K562 (cell line): ENCODE measurements around the gene ENTPD6. TPM values are rescaled to one million over a fixed set of nuclear protein-coding genes. Genes with fewer than 3 reads are reported as not detected.

Experiments
- ATAC-seq: fragments of 200-7000 bp; cut with Tn5 transposase; 3 replicates; pipeline ENCODE4 v1.9.1; 2020; ENCODE audit warnings: moderate library complexity
- BruUV-seq: library from RNA; stranded (reverse); fragments of 400-500 nt; replicated peaks from 2 replicates; lab custom pipeline; 2021; lab: Mats Ljungman, UMichigan
- CTCF ChIA-PET: fragments of 300-600 bp; formaldehyde crosslinking; extraction: SDS; loops from one replicate; lab custom pipeline; 2021; ENCODE audit warnings: low intra/inter-chr PET ratio; lab: Yijun Ruan, JAX
- POLR2A ChIA-PET: fragments of 300-600, 350-650 bp; sonication (Branson Sonifier 250); formaldehyde crosslinking; extraction: SDS; loops from one replicate; lab custom pipeline; 2021; ENCODE audit warnings: antibody characterized with exemption, inconsistent platforms; lab: Yijun Ruan, JAX
- DNase-seq, 4 experiments: peaks; one replicate each; pipeline versions ENCODE4 v3.0.0 to v3.0.0-alpha.2; 2011 to 2018; ENCODE audit warnings: low spot score in 3 of 4, mixed read lengths in 3 of 4; ENCODE audit errors: extremely low read depth in 1 of 4
- FAIRE-seq: peaks from 2 replicates; lab custom pipeline; 2011; peaks lifted over from hg19 to GRCh38; lab: Jason Lieb, UNC
- H2AFZ ChIP-seq: 2 replicates; pipeline ENCODE4 v1.6.0; 2011; ENCODE audit warnings: low read depth, low read length, control low read depth, inconsistent platforms
- H3K27ac ChIP-seq: fragments of 200-600 bp; 3 replicates; pipeline ENCODE4 v1.8.0; 2011; ENCODE audit warnings: low read depth, mild to moderate bottlenecking, control low read depth, inconsistent platforms, low read length, moderate library complexity, mixed read lengths; ENCODE audit errors: extremely low read depth
- H3K27me3 ChIP-seq, 2 experiments: fragments of 300-600 bp in 1 of 2; 2 replicates in 1 of 2; 3 replicates in 1 of 2; pipeline versions ENCODE4 v1.6.0 to v1.8.0; 2011; ENCODE audit warnings: inconsistent platforms in 2 of 2, low read length in 2 of 2, mild to moderate bottlenecking in 1 of 2, mixed read lengths in 1 of 2, moderate library complexity in 1 of 2; ENCODE audit not compliant: control insufficient read depth in 2 of 2, insufficient read depth in 2 of 2
- H3K36me3 ChIP-seq: fragments of 300-600 bp; 3 replicates; pipeline ENCODE4 v1.8.0; 2011; ENCODE audit warnings: mild to moderate bottlenecking, low read length, inconsistent platforms; ENCODE audit not compliant: control insufficient read depth, insufficient read depth
- H3K4me1 ChIP-seq, 2 experiments: fragments of 200-600 bp in 1 of 2; replicated peaks in 1 of 2; 2 replicates in 1 of 2; 3 replicates in 1 of 2; pipeline versions ENCODE4 v1.5.1 to v1.8.0; 2011; ENCODE audit warnings: inconsistent platforms in 2 of 2, low read length in 2 of 2, mild to moderate bottlenecking in 1 of 2, mixed read lengths in 1 of 2, moderate library complexity in 1 of 2; ENCODE audit not compliant: control insufficient read depth in 2 of 2, insufficient read depth in 2 of 2
- H3K4me2 ChIP-seq: 2 replicates; pipeline ENCODE4 v1.6.1; 2011; ENCODE audit warnings: low read length, control low read depth, inconsistent platforms, mixed read lengths; ENCODE audit not compliant: insufficient read depth
- H3K4me3 ChIP-seq: fragments of 200-600 bp; sonication (generic), shearing (Covaris generic); 2 replicates; pipeline ENCODE4 v1.5.1; 2016; ENCODE audit warnings: control low read depth, inconsistent platforms
- H3K79me2 ChIP-seq: fragments of 200-600 bp; 3 replicates; pipeline ENCODE4 v1.8.0; 2011; ENCODE audit warnings: low read length, inconsistent platforms; ENCODE audit not compliant: control insufficient read depth, insufficient read depth
- H3K9ac ChIP-seq, 2 experiments: 2 replicates each; pipeline versions ENCODE4 v1.6.0 to v1.6.1; 2011; ENCODE audit warnings: low read depth in 2 of 2, low read length in 2 of 2, control low read depth in 1 of 2, inconsistent platforms in 1 of 2, mild to moderate bottlenecking in 1 of 2, mixed read lengths in 1 of 2; ENCODE audit not compliant: insufficient read depth in 1 of 2
- H3K9me1 ChIP-seq: one replicate; pipeline ENCODE4 v1.6.0; 2011; ENCODE audit warnings: inconsistent platforms, mild to moderate bottlenecking, low read length, moderate library complexity; ENCODE audit not compliant: control insufficient read depth, insufficient read depth
- H3K9me3 ChIP-seq: replicated peaks from 2 replicates; pipeline ENCODE4 v1.5.1; 2011; ENCODE audit warnings: low read depth, low read length, inconsistent platforms; ENCODE audit not compliant: control insufficient read depth, insufficient read depth
- H4K20me1 ChIP-seq: replicated peaks from 2 replicates; pipeline ENCODE4 v1.6.1; 2011; ENCODE audit warnings: low read length, inconsistent platforms, mixed read lengths; ENCODE audit not compliant: control insufficient read depth, insufficient read depth
- CREB1 ChIP-seq, 2 experiments: sonication (generic) in 1 of 2; formaldehyde crosslinking in 1 of 2; IDR thresholded peaks; 2 replicates each; pipeline versions ENCODE4 v1.6.1 to v1.8.0; 2012 to 2022; ENCODE audit warnings: inconsistent platforms in 1 of 2, mild to moderate bottlenecking in 1 of 2, missing genetic modification reagents in 1 of 2, moderate library complexity in 1 of 2
- CTBP1 ChIP-seq: fragments of 450-650 bp; IDR thresholded peaks from 2 replicates; pipeline ENCODE4 v1.6.1; 2016; ENCODE audit warnings: borderline replicate concordance
- ESRRA ChIP-seq: fragments of 450-650 bp; IDR thresholded peaks from 2 replicates; pipeline ENCODE4 v1.6.1; 2014; ENCODE audit warnings: low read depth, mild to moderate bottlenecking, moderate library complexity, borderline replicate concordance
- L3MBTL2 ChIP-seq: fragments of 450-650 bp; IDR thresholded peaks from 2 replicates; pipeline ENCODE4 v1.6.1; 2016; ENCODE audit warnings: mild to moderate bottlenecking, moderate library complexity
- REST ChIP-seq, 2 experiments: fragments of 450-650 bp; formaldehyde crosslinking in 1 of 2; IDR thresholded peaks; 2 replicates each; pipeline versions ENCODE4 v1.4.0 to v1.6.1; 2014 to 2020; ENCODE audit warnings: mild to moderate bottlenecking in 2 of 2, borderline replicate concordance in 1 of 2, low read depth in 1 of 2
- UBTF ChIP-seq, 2 experiments: IDR thresholded peaks; 2 replicates each; pipeline ENCODE4 v1.6.1; 2012; ENCODE audit warnings: improper control_type of control experiment in 2 of 2, low read depth in 2 of 2, low read length in 2 of 2, borderline replicate concordance in 1 of 2
- ZNF347 ChIP-seq: fragments of 450-650 bp; formaldehyde crosslinking; IDR thresholded peaks from 2 replicates; pipeline ENCODE4 v1.4.0; 2020; ENCODE audit warnings: low read depth, mild to moderate bottlenecking, moderate library complexity
- WGBS: fragments of 100-300 bp; shearing (Covaris generic); methylation state at CpG from one replicate; pipeline ENCODE4 v1.1.6; 2016; ENCODE audit warnings: low coverage, mixed read lengths; ENCODE audit not compliant: insufficient coverage; ENCODE audit errors: missing lambda C conversion rate; 5-methylcytosine and 5-hydroxymethylcytosine counted together
- in situ Hi-C: fragments of 300-500 bp; cut with MboI; formaldehyde crosslinking; loops from 4 replicates; pipeline ENCODE4 v1.15.0; 2018; ENCODE audit warnings: inconsistent platforms, mixed read lengths
- intact Hi-C: fragments of 100-400 bp; cut with micrococcal nuclease; formaldehyde crosslinking; loops from 2 replicates; pipeline ENCODE4 v1.14.2; 2022
- polyA plus RNA-seq, 8 experiments: library from polyadenylated mRNA; depleted of rRNA in 4 of 8; stranded (reverse) in 5 of 8; unstranded in 3 of 8; fragments of >200 nt; fragmentation: Nextera tagmentation in 2 of 8; fragmentation: Illumina TruSeq in 1 of 8; extraction: Ambion mirVana in 2 of 8; extraction: Trizol in 1 of 8; gene quantifications; 2 replicates each; pipeline versions ENCODE4 v1.2.1 to v1.2.3, GENCODE V29; 2011 to 2014; ENCODE audit warnings: inconsistent platforms in 1 of 8, missing spikeins in 1 of 8
- total RNA-seq, 7 experiments: library from RNA; depleted of rRNA in 6 of 7; stranded (reverse); fragments of >200 nt in 6 of 7; fragmentation: Illumina TruSeq in 2 of 7; extraction: Trizol in 2 of 7; gene quantifications; 2 replicates each; pipeline versions ENCODE4 v1.2.1 to v1.2.3, GENCODE V29; 2011 to 2021; ENCODE audit warnings: low replicate concordance in 1 of 7
- TF ChIP-seq, protein P1 (sequence below): sonication (generic); formaldehyde crosslinking; IDR thresholded peaks from 2 replicates; pipeline ENCODE4 v1.8.0; 2023; ENCODE audit warnings: mild to moderate bottlenecking, missing genetic modification reagents

Gene ENTPD6
- total and polyA plus RNA-seq, 9 of the 15 experiments (the other 6 are each of a cell fraction or from before 2014, with no cell fraction given) = 0.82 to 36.8 (median 22.4) TPM

DNA sequence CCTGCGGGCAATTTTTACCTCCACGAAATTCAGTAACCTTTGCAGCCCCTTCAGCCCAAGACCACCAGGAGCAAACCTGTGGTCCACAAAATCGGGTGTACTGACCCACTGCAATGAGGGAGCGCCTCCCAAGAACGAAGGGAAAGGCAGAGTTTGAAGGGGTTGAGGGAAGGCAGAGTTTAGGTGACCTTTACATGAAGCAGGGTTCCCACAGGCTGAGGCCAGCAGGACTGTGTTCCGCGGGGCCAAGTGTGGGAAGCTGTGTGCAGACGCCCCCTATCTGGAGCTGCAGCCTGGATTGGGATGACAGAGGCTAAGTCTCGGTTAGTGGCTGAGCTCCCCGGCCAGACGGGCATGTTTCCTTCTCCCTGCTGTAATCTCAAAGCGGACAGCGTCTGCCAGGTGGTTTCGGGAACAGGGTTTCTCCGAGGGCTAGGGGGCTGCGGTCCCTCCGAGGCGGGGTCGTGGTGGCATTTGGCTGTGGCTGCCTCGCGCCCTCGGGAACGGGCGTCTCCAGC, 51.5 kb downstream of the ENTPD6 start:
- FAIRE-seq (peak; percentile 42), ATAC-seq (peak; percentile 82), DNase-seq (peak; percentile 32 to 69 (median 46))
- H3K4me2 ChIP-seq = peak overlapping the region; percentile 77
- intact Hi-C loops (loop anchor here (5.0 kb wide), 1 partner anchor 50 kb away; the partner anchor contains the start of gene ENTPD6), in situ Hi-C loops (no loop called here)
- no peaks in the 10 kb centered on the region for H3K27me3 ChIP-seq
- peaks cover 10 to 21% of the 10 kb centered on the region in 2 experiments; a peak in 4 of 5 replicates for H3K4me1 ChIP-seq
- H3K9me3 ChIP-seq = no peaks in the 10 kb centered on the region
- CTCF ChIA-PET = no interaction called here
- 9% methylated on average over 17 of the region's 24 CpGs for WGBS
- peak overlapping the region; percentile 71 for H3K4me3 ChIP-seq
- no peaks in the 10 kb centered on the region for H3K9me1 ChIP-seq
- peak overlapping the region; percentile 94 for H2AFZ ChIP-seq
- H4K20me1 ChIP-seq = no peaks in the 10 kb centered on the region
- H3K79me2 ChIP-seq = peaks cover 22% of the 10 kb centered on the region
- peak overlapping the region; percentile 48; the same call in 1 of the 3 replicates for H3K27ac ChIP-seq
- POLR2A ChIA-PET = interaction anchor here (1.0 to 1.7 kb wide), 7 partner anchors 9 to 25 kb away, joined by 3 to 8 read pairs (median 6); no protein-coding TSS in a partner anchor
- H3K36me3 ChIP-seq = 0 out of 3 replicates have a peak, but pooled peaks cover 4% of the 10 kb centered on the region
- peak overlapping the region; percentile 63 to 90; a peak in 3 of 4 replicates for H3K9ac ChIP-seq
- TSS peak; percentile 81 for BruUV-seq
- TF ChIP-seq ESRRA = 0 out of 2 replicates have a peak, but pooled peaks have one; percentile 12
- no peak for TF ChIP-seq ZNF347 (CRISPR knock-in tag)
- TF ChIP-seq, protein P1, sequence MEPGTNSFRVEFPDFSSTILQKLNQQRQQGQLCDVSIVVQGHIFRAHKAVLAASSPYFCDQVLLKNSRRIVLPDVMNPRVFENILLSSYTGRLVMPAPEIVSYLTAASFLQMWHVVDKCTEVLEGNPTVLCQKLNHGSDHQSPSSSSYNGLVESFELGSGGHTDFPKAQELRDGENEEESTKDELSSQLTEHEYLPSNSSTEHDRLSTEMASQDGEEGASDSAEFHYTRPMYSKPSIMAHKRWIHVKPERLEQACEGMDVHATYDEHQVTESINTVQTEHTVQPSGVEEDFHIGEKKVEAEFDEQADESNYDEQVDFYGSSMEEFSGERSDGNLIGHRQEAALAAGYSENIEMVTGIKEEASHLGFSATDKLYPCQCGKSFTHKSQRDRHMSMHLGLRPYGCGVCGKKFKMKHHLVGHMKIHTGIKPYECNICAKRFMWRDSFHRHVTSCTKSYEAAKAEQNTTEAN = no peak
- TF ChIP-seq CREB1 (IDR thresholded peaks at IDR 0.05) = no peak
- TF ChIP-seq CREB1 (CRISPR knock-in tag; IDR thresholded peaks at IDR 0.05) = 0 out of 2 replicates have a peak, but pooled peaks have one; percentile 7
- TF ChIP-seq CTBP1 = peak; percentile 22; the same call in 1 of the 2 replicates
- peak; percentile 40 to 65; a peak in 1 of 4 replicates for TF ChIP-seq UBTF (IDR thresholded peaks at IDR 0.05; ENCODE audit: borderline replicate concordance in 1 of 2, low read depth in 2 of 2, low read length in 2 of 2)
- TF ChIP-seq L3MBTL2 = peak; percentile 38; the same call in 1 of the 2 replicates
- TF ChIP-seq REST (IDR thresholded peaks at IDR 0.05; ENCODE audit: borderline replicate concordance) = peak; percentile 9; the same call in 1 of the 2 replicates
- TF ChIP-seq REST (CRISPR knock-in tag; IDR thresholded peaks at IDR 0.05; ENCODE audit: low read depth) = no peak
